Ammon's horn (tissue), 1 donor: ENCODE measurements around the gene VPS13D.

ENCODE experiments used
- DNase-seq: peaks from one replicate; pipeline ENCODE4 v3.0.0-alpha.2; 2016; ENCODE audit warnings: low spot score

VPS13D gene

GRCh38 chr1:12472798-12473551 lies 243.1 kb downstream of the VPS13D start:
- no peak for DNase-seq

- no peak for DNase-seq
These were observed 243.9 kb downstream of the VPS13D start for GRCh38 chr1:12473596-12474362.

- DNase-seq, result no peak
These were observed 245.3 kb downstream of the VPS13D start for GRCh38 chr1:12475101-12475500.

GRCh38 chr1:12475530-12475934 lies 245.7 kb downstream of the VPS13D start:
- DNase-seq, result no peak

GRCh38 chr1:12475947-12476346 lies 246.1 kb downstream of the VPS13D start:
- DNase-seq, result no peak

- no peak for DNase-seq
These were observed 247.5 kb downstream of the VPS13D start for GRCh38 chr1:12477314-12477713.

- no peak for DNase-seq
These were observed 248.2 kb downstream of the VPS13D start for GRCh38 chr1:12477936-12478611.

- no peak for DNase-seq
These were observed 248.8 kb downstream of the VPS13D start for GRCh38 chr1:12478612-12478985.

GRCh38 chr1:12479311-12479710 lies 249.5 kb downstream of the VPS13D start:
- DNase-seq, result no peak

GRCh38 chr1:12480041-12480440 lies 250.2 kb downstream of the VPS13D start:
- DNase-seq, result no peak

- DNase-seq, result no peak
These were observed 251.0 kb downstream of the VPS13D start for GRCh38 chr1:12480748-12481362.

- no peak for DNase-seq
These were observed 252.1 kb downstream of the VPS13D start for GRCh38 chr1:12481928-12482327.

- no peak for DNase-seq
These were observed 253.2 kb downstream of the VPS13D start for GRCh38 chr1:12482988-12483387.

GRCh38 chr1:12485231-12486058 lies 255.6 kb downstream of the VPS13D start:
- DNase-seq, result no peak

GRCh38 chr1:12486059-12486341 lies 256.2 kb downstream of the VPS13D start:
- DNase-seq, result no peak

GRCh38 chr1:12486401-12487005 lies 256.7 kb downstream of the VPS13D start:
- DNase-seq, result no peak

- DNase-seq, result no peak
These were observed 257.7 kb downstream of the VPS13D start for GRCh38 chr1:12487520-12487919.

GRCh38 chr1:12488666-12489354 lies 259.0 kb downstream of the VPS13D start:
- DNase-seq, result no peak

- no peak for DNase-seq
These were observed 260.8 kb downstream of the VPS13D start for GRCh38 chr1:12490532-12491142.

- no peak for DNase-seq
These were observed 261.8 kb downstream of the VPS13D start for GRCh38 chr1:12491656-12492055.
